Esophagus squamous epithelium (tissue), 4 donors: ENCODE data around the gene FAM171A1.

Source experiments
- CTCF ChIP-seq, 6 experiments: fragments of 450-650 bp in 4 of 6; fragments of 200-600 bp in 2 of 6; sonication (generic) in 2 of 6; IDR thresholded peaks; one replicate each; pipeline ENCODE4 v1.5.1; 2016 to 2019; ENCODE audit warnings: antibody characterized with exemption in 6 of 6, mild to moderate bottlenecking in 4 of 6, moderate library complexity in 4 of 6
- POLR2A ChIP-seq, 4 donors: fragments of 450-650 bp; IDR thresholded peaks; one replicate each; pipeline ENCODE4 v1.6.1; 2017; ENCODE audit warnings: antibody characterized with exemption in 4 of 4, mild to moderate bottlenecking in 4 of 4, moderate library complexity in 3 of 4

GRCh38 chr10:15253951-15254807 is 116.9 kb downstream of the FAM171A1 start:
- TF ChIP-seq CTCF (IDR thresholded peaks at IDR 0.05) = no peak
- TF ChIP-seq POLR2A (IDR thresholded peaks at IDR 0.05) = no peak
